GM18868 (cell line): ENCODE measurements around the gene OR2V2.
A peak's percentile ranks its signal among the peaks of the same experiment; 100 is the strongest.

Source experiments
- ATAC-seq: cut with Tn5 transposase; IDR thresholded peaks from one replicate; pipeline ENCODE4 v1.9.1; 2021; ENCODE audit warnings: mild to moderate bottlenecking, moderate library complexity; ENCODE audit not compliant: unreplicated experiment

Gene OR2V2

DNA sequence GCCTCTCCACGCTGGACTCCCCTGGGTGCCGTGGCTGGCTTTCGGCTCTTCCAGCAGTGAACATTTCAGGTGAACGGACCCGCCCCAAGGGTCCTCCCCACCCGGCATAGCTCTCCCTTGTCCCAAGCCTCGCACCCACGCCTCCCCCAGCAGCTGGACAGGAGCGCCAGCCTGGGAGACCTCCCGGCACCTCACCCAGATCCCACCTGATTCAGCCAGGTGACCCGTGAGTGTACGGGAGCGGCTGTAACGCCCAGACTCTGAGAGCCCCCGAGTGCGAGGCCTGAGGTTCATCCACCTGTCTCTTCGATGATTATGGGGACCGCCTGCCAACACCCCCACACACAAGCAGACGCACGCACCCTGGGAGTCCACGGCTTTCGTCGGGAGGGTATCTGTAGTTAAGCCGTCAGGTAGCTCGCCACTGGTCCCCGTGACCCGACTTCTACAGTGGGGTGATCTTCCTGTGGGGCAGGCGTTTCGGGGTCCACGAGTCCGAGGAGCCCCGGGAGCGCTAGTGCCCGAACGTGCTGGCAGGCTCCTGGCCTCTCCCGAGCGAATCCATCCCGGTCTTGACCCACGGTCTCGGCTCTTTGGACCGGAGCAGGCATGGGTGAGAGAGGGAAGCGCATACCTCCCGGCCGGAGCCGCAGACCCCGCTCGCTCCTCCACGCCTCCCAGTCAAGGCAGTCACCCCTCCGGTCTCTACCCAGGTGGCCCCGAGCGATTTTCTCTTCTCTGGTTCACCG is 42.8 kb downstream of the OR2V2 start:
- no peak for ATAC-seq

GRCh38 chr5:181190711-181191525 is 43.5 kb downstream of the OR2V2 start:
- peak; percentile 6 for ATAC-seq

DNA sequence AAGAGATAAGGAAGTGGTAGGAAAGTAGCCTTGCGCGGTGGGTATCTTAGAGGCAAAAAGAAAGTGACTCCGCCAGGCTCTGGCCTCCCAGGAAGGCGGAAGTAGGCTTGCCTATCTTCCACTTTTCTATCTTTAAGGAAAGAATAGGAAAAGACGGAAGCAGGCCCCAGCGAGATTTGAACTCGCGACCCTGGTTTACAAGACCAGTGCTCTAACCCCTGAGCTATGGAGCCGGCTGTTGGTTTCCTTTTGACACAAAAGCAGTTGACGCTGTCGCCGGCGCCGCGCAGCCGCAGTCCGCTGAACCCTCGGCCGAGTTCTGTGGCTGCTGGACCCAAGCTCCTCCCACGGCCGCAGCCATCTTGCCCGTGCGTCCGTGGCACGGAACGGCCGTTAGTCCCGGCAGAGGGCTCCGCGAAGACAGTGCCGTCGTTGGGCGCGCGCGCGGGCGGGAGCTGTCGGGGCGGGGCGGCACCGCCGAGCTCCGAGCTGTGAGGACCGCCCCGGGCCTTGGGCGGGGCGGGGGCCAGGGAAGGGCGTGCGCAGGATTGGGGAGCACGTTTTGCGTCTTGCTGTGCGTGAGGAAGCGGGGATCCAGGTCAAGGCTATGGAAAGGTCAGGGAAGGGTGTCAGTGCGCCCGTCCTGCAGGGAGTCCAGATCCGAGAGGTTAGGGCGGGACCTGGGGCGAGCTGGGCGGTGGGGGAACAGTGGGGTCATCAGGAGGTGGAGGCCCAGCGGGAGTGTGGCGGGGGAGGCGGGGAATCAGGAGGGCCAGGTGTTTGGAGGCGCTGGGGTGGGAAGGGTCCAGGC is 44.3 kb downstream of the OR2V2 start:
- peak; percentile 67 for ATAC-seq

GRCh38 chr5:181192337-181193046 is 45.1 kb downstream of the OR2V2 start:
- no peak for ATAC-seq

DNA sequence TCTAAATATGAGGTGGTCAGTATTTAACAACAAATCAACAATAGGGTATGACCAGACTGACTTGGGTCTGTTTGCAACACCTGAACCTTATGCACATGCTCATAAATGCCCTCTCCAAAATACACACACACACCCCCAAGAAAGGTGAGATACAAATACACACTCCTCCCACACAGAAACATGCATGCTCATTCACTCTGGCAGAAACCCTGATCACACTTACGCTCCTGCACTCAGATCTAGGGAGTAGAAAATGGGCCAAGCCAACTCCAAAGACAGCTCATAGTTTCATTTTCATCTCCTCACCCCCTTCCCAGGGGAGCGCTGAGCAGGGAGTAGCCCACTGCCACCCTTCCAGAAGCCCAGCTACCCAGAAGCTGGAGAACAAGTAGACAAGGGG is 46.3 kb downstream of the OR2V2 start:
- ATAC-seq = no peak

- no peak for ATAC-seq
These were observed 47.3 kb downstream of the OR2V2 start for GRCh38 chr5:181194489-181195248.

- no peak for ATAC-seq
These were observed 47.9 kb downstream of the OR2V2 start for GRCh38 chr5:181195249-181195761.

- ATAC-seq = no peak
These were observed 50.1 kb downstream of the OR2V2 start for GRCh38 chr5:181197326-181197951.

- no peak for ATAC-seq
These were observed 50.8 kb downstream of the OR2V2 start for GRCh38 chr5:181198106-181198685.

DNA sequence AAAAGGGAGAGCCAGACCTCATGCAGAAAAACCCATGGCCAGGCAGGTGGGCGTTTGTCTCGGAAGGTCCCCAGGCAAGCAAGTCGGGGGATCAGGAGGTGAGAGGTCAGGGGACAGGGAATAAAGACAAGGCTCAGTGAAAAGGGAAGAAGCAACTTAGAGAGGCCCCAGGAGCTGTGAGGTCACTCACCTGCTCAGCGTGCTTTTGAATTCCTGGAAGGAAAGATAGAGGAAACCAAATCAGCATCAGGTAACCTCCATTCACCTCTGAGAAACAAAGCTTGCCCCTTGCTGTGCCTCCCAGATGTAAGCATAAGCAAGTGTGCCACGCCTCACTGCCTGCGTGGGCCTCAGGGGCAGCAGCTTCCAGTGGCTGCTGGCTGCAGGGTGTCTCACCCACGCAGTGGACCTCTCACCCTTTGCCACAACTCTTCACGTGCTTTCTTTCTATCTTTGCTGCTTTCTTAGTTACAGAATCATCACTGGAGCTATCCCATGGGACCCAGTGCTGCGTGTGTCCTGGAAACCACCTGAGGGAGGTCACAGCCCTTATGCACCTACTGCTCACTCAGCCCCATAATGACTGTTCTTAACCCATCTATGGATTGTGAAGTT is 51.6 kb downstream of the OR2V2 start:
- peak; percentile 78 for ATAC-seq

DNA sequence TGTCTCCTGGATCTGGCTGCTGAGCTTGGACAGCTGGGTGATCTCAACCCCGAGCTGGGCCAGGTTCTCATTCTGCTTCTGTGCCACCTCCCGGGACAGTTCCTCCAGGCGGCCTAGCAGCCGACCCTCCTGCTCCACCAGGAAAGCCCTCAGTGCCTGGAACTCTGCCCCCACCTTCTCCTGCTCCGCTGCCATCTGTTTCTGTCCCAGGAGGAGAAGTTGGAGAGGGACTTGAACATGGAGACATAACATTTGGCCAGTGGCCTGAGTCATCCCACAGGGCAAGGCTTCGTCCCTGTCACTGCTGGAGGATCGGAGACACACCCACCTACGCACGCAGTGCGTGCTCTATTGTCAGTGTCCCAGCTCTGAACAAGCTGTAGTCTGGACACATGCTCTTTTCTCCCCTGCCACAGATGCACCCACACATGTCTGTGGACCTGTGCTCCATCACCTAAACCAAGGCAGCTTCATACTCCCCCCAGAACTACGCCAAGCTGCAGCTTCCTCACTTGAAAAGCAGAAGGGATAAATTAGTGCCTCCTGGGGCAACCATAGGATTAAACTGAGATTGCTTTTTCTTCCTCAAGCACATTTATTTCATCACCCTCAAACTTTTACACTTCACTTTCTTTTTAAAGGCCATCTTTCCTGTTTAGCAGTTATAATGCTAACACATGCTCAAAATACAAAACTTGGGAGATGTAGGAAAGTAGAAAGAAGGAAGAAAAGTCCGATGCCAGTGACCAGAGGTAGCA is 52.7 kb downstream of the OR2V2 start:
- ATAC-seq = no peak

- no peak for ATAC-seq
These were observed 53.4 kb downstream of the OR2V2 start for GRCh38 chr5:181200816-181201215.

DNA sequence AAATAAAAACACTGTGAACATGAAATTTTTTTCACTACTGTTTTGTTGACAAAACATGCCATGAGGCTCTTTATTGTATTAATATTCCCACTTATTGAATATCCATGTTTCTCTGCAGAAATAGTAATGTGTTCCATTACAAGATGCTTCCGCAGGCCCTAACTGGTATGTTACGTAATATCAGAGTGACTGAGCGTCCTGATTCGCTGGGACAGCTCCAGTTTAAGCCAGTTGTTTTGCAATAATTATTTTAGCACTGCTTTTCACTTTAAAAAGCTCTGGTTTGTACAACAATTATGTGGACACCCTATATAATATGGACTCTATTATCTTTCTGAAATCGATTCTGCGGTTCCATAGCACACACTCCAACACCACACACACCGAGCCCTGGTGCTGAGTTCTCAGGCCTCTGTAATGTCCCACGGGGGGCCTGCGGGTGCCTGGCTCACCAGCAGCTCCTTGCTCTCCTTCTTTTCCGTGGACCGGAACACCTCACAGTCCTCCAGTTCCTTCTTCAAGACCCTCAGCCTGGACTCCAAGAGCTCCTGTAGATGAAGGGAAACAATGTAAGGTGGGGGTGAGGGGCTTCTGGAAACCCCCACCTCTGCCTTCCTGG is 55.8 kb downstream of the OR2V2 start:
- ATAC-seq = no peak

- ATAC-seq = no peak
These were observed 56.4 kb downstream of the OR2V2 start for GRCh38 chr5:181203777-181204112.

GRCh38 chr5:181204113-181204825 is 56.9 kb downstream of the OR2V2 start:
- no peak for ATAC-seq

DNA sequence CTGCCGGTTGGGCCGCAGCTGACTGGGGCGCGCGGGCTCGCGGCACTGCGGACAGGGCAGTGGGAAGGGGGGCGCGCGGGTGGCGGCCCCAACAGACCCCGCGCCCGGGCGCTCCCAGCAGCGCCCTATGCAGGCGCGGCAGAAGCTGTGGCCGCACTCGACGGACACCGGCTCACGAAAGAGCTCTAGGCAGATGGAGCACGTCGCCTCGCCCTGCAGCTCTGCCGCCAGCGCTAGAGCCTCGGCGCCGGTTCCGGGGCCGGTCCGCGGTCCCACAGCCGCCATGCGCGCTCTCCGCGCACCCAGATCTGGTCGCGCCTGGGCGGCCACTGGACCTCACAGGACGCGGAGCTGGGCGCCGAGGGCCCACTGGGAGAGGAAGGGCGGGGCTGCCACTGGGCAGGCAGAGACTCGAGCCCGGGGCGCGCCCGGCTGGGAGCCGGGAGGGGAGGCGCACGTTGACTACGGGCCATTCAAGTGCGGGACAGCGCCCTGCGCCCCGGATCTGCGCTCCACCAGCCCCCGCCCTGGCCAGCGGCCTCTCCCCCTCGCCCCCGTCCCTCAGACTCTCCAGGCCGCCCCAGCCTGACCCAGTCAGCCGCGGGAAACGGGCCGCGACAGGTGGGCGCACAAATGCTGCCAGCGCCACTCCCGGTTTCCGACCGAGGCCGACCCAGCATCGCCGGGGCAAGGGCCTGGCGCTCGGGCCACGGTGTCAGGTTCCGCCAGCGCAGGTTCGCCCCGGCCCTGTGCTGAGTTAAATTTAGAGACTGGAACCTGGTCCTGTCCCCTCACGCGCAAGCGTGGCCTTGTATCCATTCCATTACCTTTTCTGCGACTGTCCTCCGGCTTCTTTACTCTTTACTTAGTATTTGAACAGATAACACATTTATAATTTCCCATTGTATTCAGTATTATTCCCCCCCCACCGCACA is 57.7 kb downstream of the OR2V2 start, which contains the start of gene TRIM7:
Gene TRIM7, minus strand, starts transcription at position 371 of the 935 bp plus-strand sequence. Its CDS starts 86 bp downstream, at position 285.
- no peak for ATAC-seq
